Endothelial cell of umbilical vein (primary cell): ENCODE measurements around the gene CCDC57. TPM values are rescaled to one million over a fixed set of nuclear protein-coding genes. Genes with fewer than 3 reads are reported as not detected.

Experiments used
- BruUV-seq: library from RNA; stranded (reverse); fragments of 400-500 nt; replicated peaks from 2 replicates; lab custom pipeline; 2021; lab: Mats Ljungman, UMichigan
- CTCF ChIA-PET: fragments of 300-600, 350-600 bp; sonication (Branson Sonifier 250); formaldehyde crosslinking; loops from one replicate; lab custom pipeline; 2021; ENCODE audit warnings: antibody characterized with exemption, inconsistent platforms; lab: Charles Lee
- POLR2A ChIA-PET: fragments of 300-600, 350-600 bp; sonication (Branson Sonifier 250); formaldehyde crosslinking; loops from one replicate; lab custom pipeline; 2021; ENCODE audit warnings: antibody characterized with exemption, inconsistent platforms; lab: Charles Lee
- DNase-seq: peaks from one replicate; pipeline ENCODE4 v3.0.0-alpha.2; 2011; ENCODE audit warnings: low read depth, low spot score
- FAIRE-seq: peaks from 2 replicates; lab custom pipeline; 2011; peaks lifted over from hg19 to GRCh38; lab: Jason Lieb, UNC
- H2AFZ ChIP-seq: 2 replicates; pipeline ENCODE4 v1.6.0; 2012; ENCODE audit warnings: low read depth, low read length, control low read depth, inconsistent platforms
- H3K27ac ChIP-seq: 2 replicates; pipeline ENCODE4 v1.5.1; 2011; ENCODE audit warnings: low read depth, mild to moderate bottlenecking, control low read depth, low read length, moderate library complexity; ENCODE audit not compliant: insufficient read depth
- H3K27me3 ChIP-seq, 2 experiments: 2 replicates each; pipeline versions ENCODE4 v1.6.0 to v1.6.1; 2011; ENCODE audit warnings: low read length in 2 of 2, mixed read lengths in 1 of 2; ENCODE audit not compliant: control insufficient read depth in 2 of 2, insufficient read depth in 2 of 2
- H3K36me3 ChIP-seq, 2 experiments: 2 replicates in 1 of 2; 3 replicates in 1 of 2; pipeline ENCODE4 v1.5.1; 2011; ENCODE audit warnings: low read length in 2 of 2, mild to moderate bottlenecking in 1 of 2, moderate library complexity in 1 of 2; ENCODE audit not compliant: control insufficient read depth in 2 of 2, insufficient read depth in 2 of 2; ENCODE audit errors: extremely low read depth in 1 of 2
- H3K4me1 ChIP-seq: 3 replicates; pipeline ENCODE4 v1.5.1; 2011; ENCODE audit warnings: mild to moderate bottlenecking, low read length; ENCODE audit not compliant: control insufficient read depth, insufficient read depth; ENCODE audit errors: extremely low read depth
- H3K4me2 ChIP-seq: 2 replicates; pipeline ENCODE4 v1.6.1; 2011; ENCODE audit warnings: low read length, control low read depth, mixed read lengths; ENCODE audit not compliant: insufficient read depth
- H3K4me3 ChIP-seq, 3 experiments: fragments of 200-600 bp in 1 of 3; sonication (generic), shearing (Covaris generic) in 1 of 3; replicated peaks in 1 of 3; 2 replicates each; pipeline ENCODE4 v1.5.1; 2011 to 2016; ENCODE audit warnings: control low read depth in 3 of 3, low read length in 3 of 3, mild to moderate bottlenecking in 2 of 3, inconsistent platforms in 1 of 3, low read depth in 1 of 3, moderate library complexity in 1 of 3; ENCODE audit not compliant: insufficient read depth in 1 of 3
- H3K79me2 ChIP-seq: 2 replicates; pipeline ENCODE4 v1.6.0; 2012; ENCODE audit warnings: low read length, inconsistent platforms; ENCODE audit not compliant: control insufficient read depth, insufficient read depth
- H3K9ac ChIP-seq: replicated peaks from 2 replicates; pipeline ENCODE3; 2011; ENCODE audit warnings: low read length, control low read depth; ENCODE audit not compliant: insufficient read depth; ENCODE audit errors: extremely low read depth
- H3K9me1 ChIP-seq: replicated peaks from 3 replicates; pipeline ENCODE4 v1.6.0; 2011; ENCODE audit warnings: mild to moderate bottlenecking, low read length; ENCODE audit not compliant: control insufficient read depth, insufficient read depth; ENCODE audit errors: extremely low read depth
- H3K9me3 ChIP-seq: replicated peaks from 2 replicates; pipeline ENCODE4 v1.5.1; 2012; ENCODE audit warnings: low read length, inconsistent platforms; ENCODE audit not compliant: control insufficient read depth, insufficient read depth
- H4K20me1 ChIP-seq: replicated peaks from 2 replicates; pipeline ENCODE3; 2011; ENCODE audit warnings: mild to moderate bottlenecking, low read length; ENCODE audit not compliant: control insufficient read depth, insufficient read depth; ENCODE audit errors: extremely low read depth
- EZH2 ChIP-seq: IDR thresholded peaks from 2 replicates; pipeline ENCODE4 v1.6.1; 2012; ENCODE audit warnings: borderline replicate concordance, low read depth, mild to moderate bottlenecking, moderate library complexity, low read length, inconsistent platforms; ENCODE audit not compliant: severe bottlenecking
- FOS ChIP-seq: IDR thresholded peaks from 2 replicates; pipeline ENCODE4 v1.6.1; 2011; ENCODE audit warnings: mild to moderate bottlenecking, low read length, moderate library complexity, borderline replicate concordance; ENCODE audit not compliant: insufficient read depth
- GATA2 ChIP-seq: IDR thresholded peaks from 2 replicates; pipeline ENCODE4 v1.7.0; 2011; ENCODE audit warnings: low read depth, mild to moderate bottlenecking, moderate library complexity, mixed read lengths, low read length; ENCODE audit not compliant: insufficient read length, insufficient read depth
- JUN ChIP-seq: IDR thresholded peaks from 2 replicates; pipeline ENCODE4 v1.6.1; 2011; ENCODE audit warnings: borderline replicate concordance, low read depth; ENCODE audit not compliant: insufficient read length, insufficient read depth
- MYC ChIP-seq: IDR thresholded peaks from one replicate; pipeline ENCODE4 v1.6.1; 2011; ENCODE audit warnings: mild to moderate bottlenecking, low read depth, low read length
- POLR2A ChIP-seq: IDR thresholded peaks from 2 replicates; pipeline ENCODE4 v1.6.1; 2012; ENCODE audit warnings: low read depth, mild to moderate bottlenecking, control low read depth, low read length
- POLR2AphosphoS5 ChIP-seq: IDR thresholded peaks from 2 replicates; pipeline ENCODE4 v1.6.1; 2012; ENCODE audit warnings: low read depth, mild to moderate bottlenecking, control low read depth, low read length, moderate library complexity; ENCODE audit not compliant: insufficient read depth
- dilution Hi-C: fragments of 300-500 bp; cut with MboI; formaldehyde crosslinking; loops from one replicate; pipeline ENCODE4 v1.15.0; 2019; ENCODE audit warnings: low sequenced_read_pairs; ENCODE audit not compliant: extremely low pct_ligation_motif_present
- intact Hi-C: fragments of 100-400 bp; cut with micrococcal nuclease; formaldehyde crosslinking; loops from one replicate; pipeline ENCODE4 v1.10.0; 2022
- polyA plus RNA-seq, 4 experiments: library from polyadenylated mRNA; depleted of rRNA in 3 of 4; stranded (reverse) in 3 of 4; unstranded in 1 of 4; fragments of >200 nt; gene quantifications; 2 replicates each; pipeline versions ENCODE4 v1.2.1 to v1.2.3, GENCODE V29; 2011 to 2012; ENCODE audit warnings: missing spikeins in 1 of 4
- total RNA-seq: library from RNA; stranded (reverse); gene quantifications from 2 replicates; pipeline ENCODE4 v1.2.3, GENCODE V29; 2021
- TF ChIP-seq, protein P1 (sequence below): IDR thresholded peaks from 2 replicates; pipeline ENCODE4 v1.6.1; 2011; ENCODE audit not compliant: insufficient read depth, insufficient read length
- TF ChIP-seq, protein P2 (sequence below), 2 donors: IDR thresholded peaks; 1 replicate in 1 of 2; 2 replicates in 1 of 2; pipeline ENCODE4 v1.5.1; 2011; ENCODE audit warnings: low read length in 2 of 2, mild to moderate bottlenecking in 2 of 2, moderate library complexity in 2 of 2, control low read depth in 1 of 2, inconsistent platforms in 1 of 2, low read depth in 1 of 2; ENCODE audit not compliant: insufficient read depth in 1 of 2; ENCODE audit errors: extremely low read depth in 1 of 2

The CCDC57 gene
- total and polyA plus RNA-seq, 2 donors (not counting 3 experiments of a cell fraction or from before 2014, with no cell fraction given) = 18.6 to 31.6 TPM

DNA sequence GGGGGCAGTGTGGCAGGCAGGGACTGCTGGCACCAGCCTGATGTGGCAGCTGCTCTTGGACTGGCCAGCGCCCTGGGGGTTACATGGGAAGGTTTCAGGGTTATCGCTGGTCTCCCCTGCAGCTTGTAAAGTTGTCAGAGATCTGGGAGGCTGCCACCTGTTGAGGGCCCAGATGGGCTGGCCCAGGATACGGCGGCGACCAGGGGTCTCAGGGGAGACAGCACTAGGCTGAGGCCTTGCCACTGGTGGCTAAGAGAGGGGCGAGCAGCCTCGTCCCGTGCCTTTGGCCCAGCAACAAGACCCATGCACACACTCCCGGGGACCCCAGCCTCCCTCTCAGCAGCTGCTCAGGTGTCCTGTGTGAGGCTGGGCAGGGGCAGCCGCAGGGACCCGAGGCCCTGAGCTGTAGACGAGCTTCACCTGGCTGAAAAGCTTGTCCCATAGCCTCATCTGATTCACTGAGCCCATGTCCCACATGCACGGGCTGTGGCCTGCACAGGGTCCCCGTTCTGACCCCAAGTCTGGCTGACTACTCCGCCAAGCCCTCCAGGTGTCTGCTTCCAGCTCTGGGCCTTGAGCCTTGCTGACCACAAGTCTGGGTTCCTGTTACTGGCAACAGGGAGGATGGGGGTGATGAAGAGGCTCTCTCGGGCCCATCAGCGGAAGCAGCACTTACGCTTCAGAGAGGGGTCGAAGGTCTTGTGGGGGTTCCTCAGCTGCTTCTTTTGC is 153.2 kb downstream of the CCDC57 start:
- ChIA-PET POLR2A (no interaction called here), CTCF (no interaction called here)
- Histone ChIP-seq H2AFZ (no peak overlapping the region), H3K4me2 (no peak overlapping the region), H3K4me3 (no peak overlapping the region), H3K9me1 (no peaks in the 10 kb centered on the region), H3K36me3 (peaks cover 12 to 52% of the 10 kb centered on the region in 2 experiments), H3K9me3 (no peaks in the 10 kb centered on the region), H3K9ac (no peak overlapping the region), H3K27me3 (no peaks in the 10 kb centered on the region), H3K4me1 (peaks cover under 1% of the 10 kb centered on the region), H3K27ac (no peak overlapping the region), H4K20me1 (no peaks in the 10 kb centered on the region), H3K79me2 (no peaks in the 10 kb centered on the region)
- dilution Hi-C loops (no loop called here), intact Hi-C loops (no loop called here)
- DNase-seq (no peak), FAIRE-seq (no peak)
- BruUV-seq = no TSS peak
- TF ChIP-seq FOS (no peak), EZH2 (no peak), POLR2A (no peak), POLR2AphosphoS5 (no peak), GATA2 (no peak), MYC (no peak), JUN (no peak)
- TF ChIP-seq, protein P1, sequence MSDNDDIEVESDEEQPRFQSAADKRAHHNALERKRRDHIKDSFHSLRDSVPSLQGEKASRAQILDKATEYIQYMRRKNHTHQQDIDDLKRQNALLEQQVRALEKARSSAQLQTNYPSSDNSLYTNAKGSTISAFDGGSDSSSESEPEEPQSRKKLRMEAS = no peak
- TF ChIP-seq, protein P2, sequence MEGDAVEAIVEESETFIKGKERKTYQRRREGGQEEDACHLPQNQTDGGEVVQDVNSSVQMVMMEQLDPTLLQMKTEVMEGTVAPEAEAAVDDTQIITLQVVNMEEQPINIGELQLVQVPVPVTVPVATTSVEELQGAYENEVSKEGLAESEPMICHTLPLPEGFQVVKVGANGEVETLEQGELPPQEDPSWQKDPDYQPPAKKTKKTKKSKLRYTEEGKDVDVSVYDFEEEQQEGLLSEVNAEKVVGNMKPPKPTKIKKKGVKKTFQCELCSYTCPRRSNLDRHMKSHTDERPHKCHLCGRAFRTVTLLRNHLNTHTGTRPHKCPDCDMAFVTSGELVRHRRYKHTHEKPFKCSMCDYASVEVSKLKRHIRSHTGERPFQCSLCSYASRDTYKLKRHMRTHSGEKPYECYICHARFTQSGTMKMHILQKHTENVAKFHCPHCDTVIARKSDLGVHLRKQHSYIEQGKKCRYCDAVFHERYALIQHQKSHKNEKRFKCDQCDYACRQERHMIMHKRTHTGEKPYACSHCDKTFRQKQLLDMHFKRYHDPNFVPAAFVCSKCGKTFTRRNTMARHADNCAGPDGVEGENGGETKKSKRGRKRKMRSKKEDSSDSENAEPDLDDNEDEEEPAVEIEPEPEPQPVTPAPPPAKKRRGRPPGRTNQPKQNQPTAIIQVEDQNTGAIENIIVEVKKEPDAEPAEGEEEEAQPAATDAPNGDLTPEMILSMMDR (IDR thresholded peaks at IDR 0.05; ENCODE audit: extremely low read depth in 1 of 2, insufficient read depth in 1 of 2, low read depth in 1 of 2, low read length in 2 of 2) = no peak
